ENCODE data around the gene HOMER2.
A peak's percentile ranks its signal among the peaks of the same experiment; 100 is the strongest.

Gene HOMER2

GRCh38 chr15:82977076-82977475 is 24.6 kb upstream of the HOMER2 start:
- no peaks in the 10 kb centered on the region for H3K4me1 Mint-ChIP-seq
- DNase-seq (ENCODE audit: low spot score in 2 of 2) (no peak), ATAC-seq (ENCODE audit: low read depth) (no peak)
- no peak overlapping the region for H3K4me3 Mint-ChIP-seq
- no peaks in the 10 kb centered on the region for H3K27me3 Mint-ChIP-seq
- H3K9me3 Mint-ChIP-seq = no peaks in the 10 kb centered on the region
- no peak overlapping the region for H3K27ac Mint-ChIP-seq
- peaks cover 3% of the 10 kb centered on the region for H3K36me3 Mint-ChIP-seq

GRCh38 chr15:82972990-82973389 is 20.5 kb upstream of the HOMER2 start:
- Mint-ChIP-seq H3K36me3 (peaks cover 2% of the 10 kb centered on the region), H3K27me3 (no peaks in the 10 kb centered on the region), H3K4me3 (no peak overlapping the region), H3K9me3 (no peaks in the 10 kb centered on the region), H3K27ac (no peak overlapping the region), H3K4me1 (no peaks in the 10 kb centered on the region)
- ATAC-seq (ENCODE audit: low read depth) (no peak), DNase-seq (ENCODE audit: low spot score in 2 of 2) (no peak)

- no peak overlapping the region for H3K4me3 Mint-ChIP-seq
- DNase-seq (ENCODE audit: low spot score in 2 of 2) (no peak), ATAC-seq (ENCODE audit: low read depth) (no peak)
- no peak overlapping the region for H3K27ac Mint-ChIP-seq
- H3K27me3 Mint-ChIP-seq = no peaks in the 10 kb centered on the region
- H3K9me3 Mint-ChIP-seq = no peaks in the 10 kb centered on the region
- H3K4me1 Mint-ChIP-seq = no peaks in the 10 kb centered on the region
- H3K36me3 Mint-ChIP-seq = no peaks in the 10 kb centered on the region
Observed at GRCh38 chr15:82971218-82971984, 18.9 kb upstream of the HOMER2 start.

- Mint-ChIP-seq H3K36me3 (no peaks in the 10 kb centered on the region), H3K27ac (no peak overlapping the region), H3K27me3 (no peaks in the 10 kb centered on the region), H3K9me3 (no peaks in the 10 kb centered on the region), H3K4me3 (no peak overlapping the region), H3K4me1 (no peaks in the 10 kb centered on the region)
- ATAC-seq (ENCODE audit: low read depth) (no peak), DNase-seq (ENCODE audit: low spot score in 2 of 2) (no peak)
Observed at GRCh38 chr15:82970696-82971095, 18.2 kb upstream of the HOMER2 start.

- DNase-seq (ENCODE audit: low spot score in 2 of 2) = no peak
- no peaks in the 10 kb centered on the region for H3K27me3 Mint-ChIP-seq
- H3K4me1 Mint-ChIP-seq = no peaks in the 10 kb centered on the region
- H3K27ac Mint-ChIP-seq = no peak overlapping the region
- ATAC-seq (ENCODE audit: low read depth) = no peak
- H3K4me3 Mint-ChIP-seq = no peak overlapping the region
- no peaks in the 10 kb centered on the region for H3K36me3 Mint-ChIP-seq
- H3K9me3 Mint-ChIP-seq = no peaks in the 10 kb centered on the region
Observed at GRCh38 chr15:82970078-82970686, 17.7 kb upstream of the HOMER2 start.

- no peaks in the 10 kb centered on the region for H3K27me3 Mint-ChIP-seq
- DNase-seq (ENCODE audit: low spot score in 2 of 2) (no peak), ATAC-seq (ENCODE audit: low read depth) (no peak)
- no peak overlapping the region for H3K4me3 Mint-ChIP-seq
- no peaks in the 10 kb centered on the region for H3K9me3 Mint-ChIP-seq
- no peak overlapping the region for H3K27ac Mint-ChIP-seq
- H3K4me1 Mint-ChIP-seq = no peaks in the 10 kb centered on the region
- H3K36me3 Mint-ChIP-seq = no peaks in the 10 kb centered on the region
Observed at GRCh38 chr15:82969353-82969752, 16.8 kb upstream of the HOMER2 start.

- no peaks in the 10 kb centered on the region for H3K9me3 Mint-ChIP-seq
- ATAC-seq (ENCODE audit: low read depth) (no peak), DNase-seq (ENCODE audit: low spot score in 2 of 2) (no peak)
- H3K27me3 Mint-ChIP-seq = no peaks in the 10 kb centered on the region
- no peaks in the 10 kb centered on the region for H3K36me3 Mint-ChIP-seq
- no peak overlapping the region for H3K4me3 Mint-ChIP-seq
- no peaks in the 10 kb centered on the region for H3K4me1 Mint-ChIP-seq
- no peak overlapping the region for H3K27ac Mint-ChIP-seq
Observed at GRCh38 chr15:82968066-82968465, 15.5 kb upstream of the HOMER2 start.

GRCh38 chr15:82966671-82967071 is 14.2 kb upstream of the HOMER2 start:
- H3K36me3 Mint-ChIP-seq = no peaks in the 10 kb centered on the region
- H3K4me3 Mint-ChIP-seq = no peak overlapping the region
- DNase-seq (ENCODE audit: low spot score in 2 of 2) (no peak), ATAC-seq (ENCODE audit: low read depth) (no peak)
- H3K27me3 Mint-ChIP-seq = no peaks in the 10 kb centered on the region
- no peaks in the 10 kb centered on the region for H3K4me1 Mint-ChIP-seq
- H3K27ac Mint-ChIP-seq = no peak overlapping the region
- no peaks in the 10 kb centered on the region for H3K9me3 Mint-ChIP-seq

- no peak for DNase-seq (ENCODE audit: low spot score in 2 of 2)
- Mint-ChIP-seq H3K27me3 (no peaks in the 10 kb centered on the region), H3K4me1 (no peaks in the 10 kb centered on the region), H3K36me3 (no peaks in the 10 kb centered on the region), H3K27ac (no peak overlapping the region), H3K9me3 (no peaks in the 10 kb centered on the region), H3K4me3 (no peak overlapping the region)
- no peak for ATAC-seq (ENCODE audit: low read depth)
Observed at GRCh38 chr15:82964890-82965289, 12.4 kb upstream of the HOMER2 start.

GRCh38 chr15:82963471-82964341 is 11.2 kb upstream of the HOMER2 start:
- Mint-ChIP-seq H3K36me3 (no peaks in the 10 kb centered on the region), H3K27ac (no peak overlapping the region), H3K9me3 (no peaks in the 10 kb centered on the region), H3K4me1 (no peaks in the 10 kb centered on the region), H3K27me3 (no peaks in the 10 kb centered on the region), H3K4me3 (no peak overlapping the region)
- no peak for DNase-seq (ENCODE audit: low spot score in 2 of 2)
- no peak for ATAC-seq (ENCODE audit: low read depth)

- H3K4me3 Mint-ChIP-seq = no peak overlapping the region
- H3K27me3 Mint-ChIP-seq = no peaks in the 10 kb centered on the region
- DNase-seq (ENCODE audit: low spot score in 2 of 2) (no peak), ATAC-seq (ENCODE audit: low read depth) (no peak)
- no peaks in the 10 kb centered on the region for H3K4me1 Mint-ChIP-seq
- H3K36me3 Mint-ChIP-seq = peaks cover 2% of the 10 kb centered on the region
- H3K9me3 Mint-ChIP-seq = no peaks in the 10 kb centered on the region
- no peak overlapping the region for H3K27ac Mint-ChIP-seq
Observed at GRCh38 chr15:82960766-82961165, 8.2 kb upstream of the HOMER2 start.

- H3K4me3 Mint-ChIP-seq = no peak overlapping the region
- no peaks in the 10 kb centered on the region for H3K27me3 Mint-ChIP-seq
- no peak overlapping the region for H3K27ac Mint-ChIP-seq
- no peak for DNase-seq (ENCODE audit: low spot score in 2 of 2)
- no peaks in the 10 kb centered on the region for H3K9me3 Mint-ChIP-seq
- H3K4me1 Mint-ChIP-seq = no peaks in the 10 kb centered on the region
- ATAC-seq (ENCODE audit: low read depth) = no peak
- H3K36me3 Mint-ChIP-seq = peaks cover 2% of the 10 kb centered on the region
Observed at GRCh38 chr15:82959423-82959822, 6.9 kb upstream of the HOMER2 start.

GRCh38 chr15:82958638-82959037 is 6.1 kb upstream of the HOMER2 start:
- Mint-ChIP-seq H3K27me3 (no peaks in the 10 kb centered on the region), H3K36me3 (peaks cover 2% of the 10 kb centered on the region), H3K9me3 (no peaks in the 10 kb centered on the region), H3K27ac (no peak overlapping the region), H3K4me3 (no peak overlapping the region), H3K4me1 (no peaks in the 10 kb centered on the region)
- no peak for ATAC-seq (ENCODE audit: low read depth)
- no peak for DNase-seq (ENCODE audit: low spot score in 2 of 2)

- H3K9me3 Mint-ChIP-seq = no peaks in the 10 kb centered on the region
- peak overlapping the region; percentile 63 for H3K4me3 Mint-ChIP-seq
- DNase-seq (ENCODE audit: low spot score in 2 of 2) = no peak
- no peak overlapping the region for H3K27ac Mint-ChIP-seq
- peaks cover 6% of the 10 kb centered on the region for H3K27me3 Mint-ChIP-seq
- no peaks in the 10 kb centered on the region for H3K4me1 Mint-ChIP-seq
- H3K36me3 Mint-ChIP-seq = no peaks in the 10 kb centered on the region
- ATAC-seq (ENCODE audit: low read depth) = no peak
Observed at GRCh38 chr15:82951472-82952157, 905 bp downstream of the HOMER2 start.

Data from memory B cell (primary cell).